Activated naive CD4-positive, alpha-beta T cell treated with anti-CD3 and anti-CD28 coated beads, Interleukin-2, amount 10 ng/mL, durations not matched to agents 5 hours and 36 hours (primary cell): Measurements from ENCODE around the gene DMC1. TPM values are rescaled to one million over a fixed set of nuclear protein-coding genes. Genes with fewer than 3 reads are reported as not detected.

Experiments
- total RNA-seq, 2 experiments: library from RNA; stranded (reverse); gene quantifications; one replicate each; pipeline ENCODE4 v1.2.3, GENCODE V29; 2021

DMC1 gene, protein sequence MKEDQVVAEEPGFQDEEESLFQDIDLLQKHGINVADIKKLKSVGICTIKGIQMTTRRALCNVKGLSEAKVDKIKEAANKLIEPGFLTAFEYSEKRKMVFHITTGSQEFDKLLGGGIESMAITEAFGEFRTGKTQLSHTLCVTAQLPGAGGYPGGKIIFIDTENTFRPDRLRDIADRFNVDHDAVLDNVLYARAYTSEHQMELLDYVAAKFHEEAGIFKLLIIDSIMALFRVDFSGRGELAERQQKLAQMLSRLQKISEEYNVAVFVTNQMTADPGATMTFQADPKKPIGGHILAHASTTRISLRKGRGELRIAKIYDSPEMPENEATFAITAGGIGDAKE
- total RNA-seq: 1 to 10 TPM; 8.1 to 9.6 TPM

DNA sequence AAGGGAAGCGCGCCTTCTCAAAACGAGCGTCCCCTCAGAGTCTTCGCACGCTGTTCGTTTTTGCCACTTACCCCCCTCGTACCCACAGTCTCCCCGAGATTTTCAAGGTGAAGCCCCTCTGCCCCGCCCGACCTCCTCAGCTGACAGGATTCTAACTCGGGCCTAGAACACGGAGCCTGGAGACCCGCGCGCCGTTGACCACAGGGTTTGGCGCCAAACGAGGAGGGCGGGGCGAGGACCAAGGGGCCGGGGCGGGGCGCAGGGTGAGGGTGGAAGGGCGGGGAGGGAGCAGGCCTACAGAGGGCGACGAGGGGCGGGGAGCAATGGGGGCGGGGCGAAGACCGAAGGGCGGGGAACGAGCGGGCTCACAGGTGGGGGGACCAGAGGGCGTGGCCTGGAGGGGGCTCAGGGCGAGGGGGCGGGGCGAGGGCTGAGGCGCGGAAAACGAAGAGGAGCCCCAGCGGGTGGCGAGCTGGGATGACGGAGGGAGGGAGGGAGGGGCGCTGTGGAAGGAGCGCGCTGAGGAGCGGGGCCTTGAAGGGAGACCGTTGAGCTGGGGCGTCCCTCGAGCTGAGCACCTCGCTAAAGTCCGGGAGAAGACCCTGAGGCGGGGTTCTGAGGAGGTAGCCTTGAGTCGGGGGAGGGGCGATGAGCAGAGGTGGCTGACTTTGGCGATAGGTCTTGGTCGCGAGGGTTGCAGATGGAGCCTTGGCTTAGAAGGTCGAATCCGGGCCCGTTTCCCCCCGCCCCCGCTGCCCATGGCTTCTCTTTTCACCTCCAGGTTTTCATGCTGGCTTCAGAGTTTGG lies at the start of gene DMC1:
Gene DMC1 (minus strand): TSS at position 212 of the 807 bp plus-strand sequence. CDS start 1,927 bp downstream, outside the sequence.

DNA sequence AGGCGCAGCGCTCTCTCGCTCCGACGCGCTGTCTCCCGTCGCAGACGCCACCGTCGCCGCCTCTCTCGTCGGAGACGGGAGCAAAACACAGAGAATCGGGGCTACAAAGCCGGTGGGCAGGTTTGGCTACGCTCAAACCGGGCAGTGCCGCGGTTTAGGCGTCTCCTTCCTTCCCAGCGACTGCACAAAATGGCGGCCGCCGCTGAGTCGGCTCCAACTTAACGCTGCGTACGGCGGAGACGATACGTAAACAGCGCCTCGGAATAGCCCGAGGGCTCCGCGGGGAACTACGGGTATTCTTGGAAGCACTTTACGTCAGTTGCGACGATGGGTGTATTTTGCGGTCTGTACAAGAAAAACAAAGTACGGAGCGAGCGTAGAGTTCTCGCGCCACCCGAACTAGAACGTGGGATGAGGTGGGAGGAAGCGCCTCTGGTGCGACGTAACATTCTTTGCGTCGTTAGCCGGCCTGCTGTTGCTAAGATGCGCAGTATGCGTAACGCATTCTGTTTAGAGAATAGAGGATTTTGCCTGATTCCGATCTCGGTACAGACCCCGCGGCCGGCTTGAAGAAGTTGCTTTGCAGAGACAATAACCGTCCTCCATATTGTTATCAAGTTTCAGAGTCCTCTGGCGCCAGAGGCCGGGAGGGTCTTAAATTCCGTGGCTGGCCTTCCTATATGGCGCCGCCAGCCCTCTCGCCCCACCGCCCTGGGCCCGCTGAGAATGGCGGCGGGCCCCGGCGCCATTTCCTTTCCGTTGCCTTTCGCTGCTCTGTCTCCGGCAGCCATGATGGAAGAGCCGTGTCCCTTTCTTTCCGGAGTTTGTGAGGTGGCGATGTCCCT lies 63.6 kb downstream of the DMC1 start, which contains the start of gene DDX17:
Gene DDX17 (minus strand): TSS at position 194 of the 845 bp plus-strand sequence.

Other genes starting within 250 kb of the DMC1 start
- gene KCNJ4, start 115.0 kb downstream of the DMC1 start, total RNA-seq: not detected
- under 1 TPM; 0.38 to 0.72 TPM for gene KDELR3, start 102.1 kb downstream of the DMC1 start, total RNA-seq
- gene DDX17, start 63.9 kb downstream of the DMC1 start, total RNA-seq: 100 to 1,000 TPM; 552 to 558 TPM
- gene FAM227A, start 86.2 kb upstream of the DMC1 start, total RNA-seq: under 1 TPM in 1 of 2 experiments, not detected in 1; 0.13 TPM
- 10 to 100 TPM; 12.6 to 14.1 TPM for gene CBY1, start 86.5 kb upstream of the DMC1 start, total RNA-seq
- gene TOMM22, start 111.8 kb upstream of the DMC1 start, total RNA-seq: 10 to 100 TPM; 76.7 to 77.6 TPM
- gene JOSD1, start 130.8 kb upstream of the DMC1 start, total RNA-seq: 10 to 100 TPM; 66.4 to 71.7 TPM
- gene GTPBP1, start 135.8 kb upstream of the DMC1 start, total RNA-seq: 10 to 100 TPM; 61.3 to 62.8 TPM
- 100 to 1,000 TPM; 582 to 593 TPM for gene SUN2, start 185.8 kb upstream of the DMC1 start, total RNA-seq
- gene DNAL4, start 224.0 kb upstream of the DMC1 start, total RNA-seq: 1 to 10 TPM; 8.2 to 8.5 TPM